NCI-H146 treated with DMSO at 0.1 percent for 48 hours (cell line): ENCODE measurements around the gene NKG7.

ENCODE experiments used
- DNase-seq: peaks from one replicate; lab custom pipeline; 2025; ENCODE audit not compliant: unreplicated experiment; lab: John Stamatoyannopoulos, UW

Gene NKG7

GRCh38 chr19:51364200-51365106, 8.0 kb downstream of the NKG7 start:
- DNase-seq: no peak

- DNase-seq: no peak
Observed at GRCh38 chr19:51361239-51361638, 11.2 kb downstream of the NKG7 start.

GRCh38 chr19:51359294-51359693, 13.2 kb downstream of the NKG7 start:
- DNase-seq: no peak

GRCh38 chr19:51357952-51358351, 14.5 kb downstream of the NKG7 start:
- DNase-seq: no peak

GRCh38 chr19:51356159-51356801, 16.2 kb downstream of the NKG7 start:
- no peak for DNase-seq

- no peak for DNase-seq
Observed at GRCh38 chr19:51354742-51355148, 17.7 kb downstream of the NKG7 start.

GRCh38 chr19:51354103-51354741, 18.2 kb downstream of the NKG7 start:
- no peak for DNase-seq

GRCh38 chr19:51352783-51353360, 19.6 kb downstream of the NKG7 start:
- no peak for DNase-seq

- no peak for DNase-seq
Observed at GRCh38 chr19:51351266-51351990, 21.0 kb downstream of the NKG7 start.

- DNase-seq: no peak
Observed at GRCh38 chr19:51347209-51347928, 25.1 kb downstream of the NKG7 start.

GRCh38 chr19:51346742-51347141, 25.7 kb downstream of the NKG7 start:
- DNase-seq: no peak

- no peak for DNase-seq
Observed at GRCh38 chr19:51345076-51345620, 27.3 kb downstream of the NKG7 start.

- no peak for DNase-seq
Observed at GRCh38 chr19:51342631-51343569, 29.6 kb downstream of the NKG7 start.

GRCh38 chr19:51341976-51342580, 30.4 kb downstream of the NKG7 start, which contains the start of gene VSIG10L:
VSIG10L (minus strand) TSS chr19:51342139; CDS start chr19:51342124, 15 bp downstream.
- DNase-seq: no peak

GRCh38 chr19:51341066-51341465, 31.4 kb downstream of the NKG7 start:
- no peak for DNase-seq

GRCh38 chr19:51339687-51340656, 32.5 kb downstream of the NKG7 start:
- DNase-seq: no peak

GRCh38 chr19:51339313-51339686, 33.2 kb downstream of the NKG7 start:
- DNase-seq: no peak
